GM20431 (cell line): ENCODE results near the gene PRTFDC1.

ENCODE experiments used
- in situ Hi-C: fragments of 300-500 bp; cut with MseI, MboI; formaldehyde crosslinking; loops from one replicate; pipeline ENCODE4 v1.15.0; 2020; ENCODE audit warnings: low sequenced_read_pairs; ENCODE audit not compliant: unreplicated experiment

Gene PRTFDC1

GRCh38 chr10:24885551-24886289 is 66.7 kb downstream of the PRTFDC1 start:
- in situ Hi-C loops: no loop called here

GRCh38 chr10:24884793-24885192 is 67.6 kb downstream of the PRTFDC1 start:
- in situ Hi-C loops: no loop called here

- in situ Hi-C loops: no loop called here
Measured at GRCh38 chr10:24884316-24884715, 68.1 kb downstream of the PRTFDC1 start.

- in situ Hi-C loops: no loop called here
Measured at GRCh38 chr10:24883176-24883575, 69.2 kb downstream of the PRTFDC1 start.

- in situ Hi-C loops: no loop called here
Measured at GRCh38 chr10:24882047-24882698, 70.2 kb downstream of the PRTFDC1 start.

GRCh38 chr10:24879861-24880260 is 72.5 kb downstream of the PRTFDC1 start:
- in situ Hi-C loops: no loop called here

GRCh38 chr10:24874133-24874532 is 78.3 kb downstream of the PRTFDC1 start:
- in situ Hi-C loops: no loop called here

- in situ Hi-C loops: no loop called here
Measured at GRCh38 chr10:24873281-24873683, 79.1 kb downstream of the PRTFDC1 start.

GRCh38 chr10:24872790-24873182 is 79.6 kb downstream of the PRTFDC1 start:
- in situ Hi-C loops: no loop called here

GRCh38 chr10:24872049-24872789 is 80.2 kb downstream of the PRTFDC1 start:
- in situ Hi-C loops: no loop called here

- in situ Hi-C loops: no loop called here
Measured at GRCh38 chr10:24871011-24871935, 81.1 kb downstream of the PRTFDC1 start.

- in situ Hi-C loops: no loop called here
Measured at GRCh38 chr10:24869354-24870015, 82.9 kb downstream of the PRTFDC1 start.

- in situ Hi-C loops: no loop called here
Measured at GRCh38 chr10:24866604-24867583, 85.5 kb downstream of the PRTFDC1 start.

- in situ Hi-C loops: no loop called here
Measured at GRCh38 chr10:24865783-24866182, 86.6 kb downstream of the PRTFDC1 start.

- in situ Hi-C loops: no loop called here
Measured at GRCh38 chr10:24862589-24862988, 89.8 kb downstream of the PRTFDC1 start.

- in situ Hi-C loops: no loop called here
Measured at GRCh38 chr10:24858288-24859270, 93.8 kb downstream of the PRTFDC1 start.

GRCh38 chr10:24857031-24857725 is 95.2 kb downstream of the PRTFDC1 start:
- in situ Hi-C loops: no loop called here
